HG02571 (cell line): ENCODE data around the gene PIPOX.

Experiments used
- ATAC-seq: cut with Tn5 transposase; IDR thresholded peaks from one replicate; pipeline ENCODE4 v1.9.1; 2021; ENCODE audit warnings: mild to moderate bottlenecking, moderate library complexity; ENCODE audit not compliant: unreplicated experiment

The PIPOX gene

GRCh38 chr17:29042679-29043538 lies at the start of gene PIPOX:
PIPOX (plus strand) TSS chr17:29043141; CDS start chr17:29043226, 85 bp downstream.
- ATAC-seq, result no peak

DNA sequence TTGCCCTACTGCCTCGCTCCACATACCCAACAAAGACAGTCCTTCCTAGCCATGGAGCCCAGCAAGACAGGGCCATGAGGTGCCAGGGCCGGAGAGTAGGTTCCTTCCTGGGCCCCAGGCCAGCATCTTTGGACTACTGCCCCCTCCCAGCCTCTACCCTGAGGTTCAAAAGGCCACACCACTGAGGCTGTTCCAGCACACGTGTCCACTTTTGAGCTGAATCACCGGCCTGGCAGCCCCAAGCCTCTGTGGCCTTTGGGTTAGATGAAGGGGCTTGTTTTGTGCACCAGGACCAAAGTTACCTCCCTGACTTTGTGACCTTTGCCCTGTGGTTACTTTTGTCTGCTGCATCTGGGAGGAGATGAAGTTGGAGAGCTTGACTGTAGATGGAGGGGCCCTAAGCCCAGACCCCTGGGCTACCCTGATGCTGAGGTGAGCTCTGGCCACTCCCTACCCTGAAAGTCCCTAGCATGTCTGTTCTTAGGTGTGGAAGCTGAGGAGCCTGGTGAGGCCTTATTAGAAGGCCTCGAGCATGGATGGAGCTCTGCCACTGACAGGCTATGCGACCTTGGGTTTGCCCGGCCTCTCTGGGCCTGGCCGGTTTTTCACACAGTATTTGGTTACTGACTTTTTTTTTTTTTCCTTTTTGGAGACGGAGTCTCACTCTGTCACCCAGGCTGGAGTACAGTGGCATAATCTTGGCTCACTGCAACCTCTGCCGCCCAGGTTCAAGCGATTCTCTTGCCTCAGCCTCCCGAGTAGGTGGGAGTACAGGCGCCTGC lies 49.1 kb upstream of the PIPOX start:
- ATAC-seq, result no peak

GRCh38 chr17:28996554-28997096 lies 46.3 kb upstream of the PIPOX start:
- no peak for ATAC-seq

GRCh38 chr17:28997806-28998205 lies 45.1 kb upstream of the PIPOX start:
- ATAC-seq, result no peak

- no peak for ATAC-seq
Measured at GRCh38 chr17:28999206-28999605, 43.7 kb upstream of the PIPOX start.

DNA sequence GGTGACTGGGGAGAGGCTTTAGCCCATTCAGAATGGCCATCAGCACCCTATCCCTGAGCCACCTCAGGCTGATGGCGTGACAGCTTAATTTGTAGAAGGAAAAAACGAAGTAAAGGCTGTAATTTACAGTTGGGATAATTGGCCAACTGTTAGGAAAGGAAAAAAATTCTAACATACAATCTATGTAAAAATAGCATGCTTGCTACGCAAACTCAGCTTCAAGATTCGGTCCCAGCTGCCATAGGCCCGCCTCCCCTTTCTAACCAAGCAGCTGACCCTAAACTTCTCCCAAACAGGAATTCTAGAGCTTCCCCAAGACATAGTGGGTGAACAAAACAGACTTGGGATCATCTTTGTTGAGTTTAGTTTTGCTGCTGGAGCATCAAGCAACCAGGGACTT lies 42.0 kb upstream of the PIPOX start:
- no peak for ATAC-seq

- ATAC-seq, result no peak
Measured at GRCh38 chr17:29002811-29003210, 40.1 kb upstream of the PIPOX start.

- no peak for ATAC-seq
Measured at GRCh38 chr17:29003289-29003688, 39.7 kb upstream of the PIPOX start.

GRCh38 chr17:29004081-29004692 lies 38.8 kb upstream of the PIPOX start:
- no peak for ATAC-seq

- no peak for ATAC-seq
Measured at GRCh38 chr17:29005936-29006511, 36.9 kb upstream of the PIPOX start, which contains the start of gene SEZ6. SEZ6 (minus strand) TSS chr17:29006033; CDS start chr17:29005869, 164 bp downstream.

- ATAC-seq, result no peak
Measured at GRCh38 chr17:29007456-29007855, 35.5 kb upstream of the PIPOX start.

GRCh38 chr17:29007860-29008455 lies 35.0 kb upstream of the PIPOX start:
- ATAC-seq, result no peak

GRCh38 chr17:29008591-29008990 lies 34.4 kb upstream of the PIPOX start:
- ATAC-seq, result no peak

DNA sequence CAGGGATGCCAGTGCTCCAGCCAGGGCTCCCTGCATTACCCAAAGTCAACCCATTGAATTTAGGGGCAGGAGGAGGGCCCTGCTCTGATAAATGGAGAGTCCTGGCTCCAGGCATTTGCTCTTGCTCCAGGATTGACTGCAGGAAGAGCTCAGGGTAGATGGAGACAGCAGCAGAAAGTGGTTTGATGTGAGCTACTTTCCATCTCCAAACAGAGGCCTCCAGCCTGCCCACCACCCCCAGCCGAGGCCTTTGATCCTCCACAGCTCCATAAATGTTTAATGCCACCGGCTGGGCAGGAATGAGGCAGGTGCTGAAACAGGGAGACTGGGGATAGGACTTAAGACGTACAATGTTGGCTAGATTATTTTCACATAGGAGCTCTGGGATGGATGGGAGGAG lies 32.8 kb upstream of the PIPOX start:
- no peak for ATAC-seq

DNA sequence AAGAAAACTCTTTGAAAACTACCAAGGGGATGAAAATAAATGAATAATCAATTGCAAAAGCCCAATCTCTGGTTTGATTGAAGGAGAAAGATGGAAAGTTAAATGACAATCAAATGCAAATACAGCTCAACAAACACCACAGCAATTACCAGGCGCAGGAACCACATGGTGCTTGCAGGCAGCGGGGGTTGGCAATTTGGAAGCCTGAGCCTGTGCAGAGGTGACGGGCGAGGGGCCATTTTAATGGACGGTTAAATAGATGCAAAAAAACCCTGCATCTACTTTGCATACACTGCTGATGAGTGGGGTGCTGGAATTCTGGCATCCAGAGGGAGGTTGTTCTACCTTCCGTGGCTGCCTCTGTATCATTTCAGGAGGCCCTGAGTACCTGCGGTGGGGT lies 32.4 kb upstream of the PIPOX start:
- ATAC-seq, result no peak

DNA sequence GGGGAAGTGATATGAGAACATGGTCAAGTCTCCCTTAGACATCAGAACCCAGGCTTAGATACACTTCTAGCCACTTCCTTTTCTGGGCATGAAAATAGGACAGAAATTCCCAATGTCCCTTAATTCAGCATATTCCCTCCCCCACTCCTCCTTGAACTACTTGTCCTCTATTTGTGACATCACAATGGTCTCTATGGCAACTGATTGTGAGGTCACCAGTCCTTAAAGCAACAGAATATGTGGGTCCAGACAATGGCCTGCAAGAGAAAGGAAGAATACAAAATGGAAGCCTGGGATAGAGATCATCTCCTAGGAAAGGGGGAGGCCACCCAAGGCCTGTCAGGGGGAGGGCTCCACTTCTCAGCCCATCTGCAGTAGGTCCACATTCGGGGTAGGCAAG lies 30.4 kb upstream of the PIPOX start:
- no peak for ATAC-seq

DNA sequence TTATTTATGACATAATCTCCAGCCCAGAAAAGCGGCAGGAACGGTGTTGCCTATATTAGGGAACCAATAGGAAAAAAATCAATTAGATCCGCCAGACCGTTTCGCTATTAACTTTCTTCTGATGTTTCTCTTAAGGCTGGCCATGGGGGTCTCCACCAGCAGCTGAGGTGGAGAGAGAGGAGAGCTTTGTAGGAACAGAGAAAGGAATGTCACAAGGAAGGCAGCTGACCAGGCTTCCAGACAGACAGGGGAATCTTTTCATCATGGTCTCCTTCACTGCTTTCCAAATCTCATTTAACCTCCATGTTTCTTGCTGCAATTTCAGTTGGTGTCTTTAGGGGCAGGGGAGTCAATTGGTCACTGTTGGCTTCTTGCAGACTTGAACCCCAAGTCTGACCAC lies 28.2 kb upstream of the PIPOX start:
- ATAC-seq, result no peak

GRCh38 chr17:29016345-29017210 lies 26.4 kb upstream of the PIPOX start:
- ATAC-seq, result no peak

GRCh38 chr17:29018788-29019474 lies 24.0 kb upstream of the PIPOX start:
- no peak for ATAC-seq
